HEK293 (cell line): ENCODE data around the gene IGFN1.
A peak's percentile ranks its signal among the peaks of the same experiment; 100 is the strongest.

Source experiments
- CTCF ChIA-PET: fragments of 350-600 bp; formaldehyde crosslinking; extraction: SDS; loops from one replicate; lab custom pipeline; 2021; ENCODE audit warnings: antibody characterized with exemption; lab: Yijun Ruan, JAX
- POLR2A ChIA-PET: fragments of 300-600 bp; formaldehyde crosslinking; extraction: SDS; loops from one replicate; lab custom pipeline; 2020; ENCODE audit warnings: antibody characterized with exemption, inconsistent platforms; lab: Yijun Ruan, JAX
- H3K27ac ChIP-seq: fragments of 200-500 bp; sonication (Bioruptor generic); 2 replicates; pipeline ENCODE4 v1.5.1; 2014; ENCODE audit warnings: low read depth, low read length, control low read depth, inconsistent platforms; ENCODE audit errors: extremely low read depth
- H3K36me3 ChIP-seq, 2 experiments: fragments of 200-500 bp in 1 of 2; sonication (Bioruptor generic) in 1 of 2; 1 replicate in 1 of 2; 2 replicates in 1 of 2; pipeline ENCODE4 v1.5.1; 2014 to 2017; ENCODE audit warnings: inconsistent platforms in 2 of 2, low read length in 2 of 2; ENCODE audit not compliant: control insufficient read depth in 2 of 2, insufficient read depth in 1 of 2
- H3K4me1 ChIP-seq: fragments of 200-500 bp; sonication (Bioruptor generic); 2 replicates; pipeline ENCODE4 v1.5.1; 2014; ENCODE audit warnings: mild to moderate bottlenecking, low read length, inconsistent platforms; ENCODE audit not compliant: control insufficient read depth, insufficient read depth
- H3K4me3 ChIP-seq: 2 replicates; pipeline ENCODE4 v1.5.1; 2011; ENCODE audit warnings: low read depth, mild to moderate bottlenecking, control low read depth, low read length, moderate library complexity
- H3K9me3 ChIP-seq: fragments of 200-500 bp; sonication (Bioruptor generic); 2 replicates; pipeline ENCODE4 v1.5.1; 2014; ENCODE audit warnings: low read depth, low read length, inconsistent platforms; ENCODE audit not compliant: control insufficient read depth, insufficient read depth
- FEZF1 ChIP-seq: fragments of 450-650 bp; formaldehyde crosslinking; IDR thresholded peaks from 2 replicates; pipeline ENCODE4 v1.5.1; 2016; ENCODE audit warnings: missing biosample characterization, missing genetic modification characterization
- HOXA7 ChIP-seq: sonication (generic); formaldehyde crosslinking; IDR thresholded peaks from 2 replicates; pipeline ENCODE4 v1.8.1; 2022; ENCODE audit warnings: missing genetic modification reagents, borderline replicate concordance
- SCRT1 ChIP-seq: fragments of 450-650 bp; formaldehyde crosslinking; IDR thresholded peaks from 2 replicates; pipeline ENCODE4 v1.5.1; 2016; ENCODE audit warnings: missing biosample characterization, missing genetic modification characterization, borderline replicate concordance
- WT1 ChIP-seq: fragments of 450-650 bp; formaldehyde crosslinking; IDR thresholded peaks from 2 replicates; pipeline ENCODE4 v1.5.1; 2016; ENCODE audit warnings: missing biosample characterization, missing genetic modification characterization
- ZBTB17 ChIP-seq: fragments of 450-650 bp; formaldehyde crosslinking; IDR thresholded peaks from 2 replicates; pipeline ENCODE4 v1.5.1; 2016; ENCODE audit warnings: missing biosample characterization, missing genetic modification characterization
- ZNF138 ChIP-seq: fragments of 450-650 bp; formaldehyde crosslinking; IDR thresholded peaks from 2 replicates; pipeline ENCODE4 v1.5.1; 2016; ENCODE audit warnings: missing biosample characterization, missing genetic modification characterization, borderline replicate concordance
- ZNF16 ChIP-seq: fragments of 450-650 bp; formaldehyde crosslinking; IDR thresholded peaks from 2 replicates; pipeline ENCODE4 v1.5.1; 2016; ENCODE audit warnings: low read depth, missing biosample characterization, missing genetic modification characterization
- ZNF302 ChIP-seq: fragments of 450-650 bp; formaldehyde crosslinking; IDR thresholded peaks from 2 replicates; pipeline ENCODE4 v1.5.1; 2016; ENCODE audit warnings: missing biosample characterization, missing genetic modification characterization, low read depth
- ZNF324 ChIP-seq: fragments of 450-650 bp; formaldehyde crosslinking; IDR thresholded peaks from 2 replicates; pipeline ENCODE4 v1.5.1; 2016; ENCODE audit warnings: missing biosample characterization, missing genetic modification characterization
- ZNF335 ChIP-seq: fragments of 450-650 bp; formaldehyde crosslinking; conservative IDR thresholded peaks from 2 replicates; pipeline ENCODE4 v1.5.1; 2016; ENCODE audit warnings: missing biosample characterization, missing genetic modification characterization
- ZNF416 ChIP-seq: fragments of 450-650 bp; formaldehyde crosslinking; IDR thresholded peaks from 2 replicates; pipeline ENCODE4 v1.5.1; 2016; ENCODE audit warnings: missing biosample characterization, missing genetic modification characterization
- ZNF426 ChIP-seq: fragments of 450-650 bp; formaldehyde crosslinking; IDR thresholded peaks from 2 replicates; pipeline ENCODE4 v1.5.1; 2017; ENCODE audit warnings: missing biosample characterization, missing genetic modification characterization, mild to moderate bottlenecking, inconsistent platforms, moderate library complexity
- ZNF433 ChIP-seq: fragments of 450-650 bp; formaldehyde crosslinking; IDR thresholded peaks from 2 replicates; pipeline ENCODE4 v1.5.1; 2016; ENCODE audit warnings: missing biosample characterization, missing genetic modification characterization, low read depth
- ZNF473 ChIP-seq: fragments of 450-650 bp; formaldehyde crosslinking; IDR thresholded peaks from 2 replicates; pipeline ENCODE4 v1.5.1; 2017; ENCODE audit warnings: missing biosample characterization, missing genetic modification characterization
- ZNF48 ChIP-seq: fragments of 450-650 bp; formaldehyde crosslinking; IDR thresholded peaks from 2 replicates; pipeline ENCODE4 v1.5.1; 2016; ENCODE audit warnings: missing biosample characterization, missing genetic modification characterization
- ZNF548 ChIP-seq: fragments of 450-650 bp; formaldehyde crosslinking; IDR thresholded peaks from 2 replicates; pipeline ENCODE4 v1.5.1; 2016; ENCODE audit warnings: missing biosample characterization, missing genetic modification characterization
- ZNF585B ChIP-seq: fragments of 450-650 bp; formaldehyde crosslinking; IDR thresholded peaks from 2 replicates; pipeline ENCODE4 v1.5.1; 2016; ENCODE audit warnings: missing biosample characterization, missing genetic modification characterization
- ZNF791 ChIP-seq: fragments of 450-650 bp; formaldehyde crosslinking; IDR thresholded peaks from 2 replicates; pipeline ENCODE4 v1.5.1; 2016; ENCODE audit warnings: missing biosample characterization, missing genetic modification characterization
- ZSCAN16 ChIP-seq: fragments of 450-650 bp; formaldehyde crosslinking; IDR thresholded peaks from 2 replicates; pipeline ENCODE4 v1.5.1; 2016; ENCODE audit warnings: missing biosample characterization, missing genetic modification characterization
- TF ChIP-seq, protein P1 (sequence below): fragments of 450-650 bp; formaldehyde crosslinking; IDR thresholded peaks from 2 replicates; pipeline ENCODE4 v1.5.1; 2016; ENCODE audit warnings: missing biosample characterization, missing genetic modification characterization
- TF ChIP-seq, protein P2 (sequence below): fragments of 450-650 bp; formaldehyde crosslinking; conservative IDR thresholded peaks from 2 replicates; pipeline ENCODE4 v1.5.1; 2016; ENCODE audit warnings: low read depth, missing biosample characterization, missing genetic modification characterization
- TF ChIP-seq, protein P3 (sequence below): fragments of 450-650 bp; formaldehyde crosslinking; IDR thresholded peaks from 2 replicates; pipeline ENCODE4 v1.5.1; 2016; ENCODE audit warnings: missing biosample characterization, missing genetic modification characterization, low read depth
- TF ChIP-seq, protein P4 (sequence below): fragments of 450-650 bp; formaldehyde crosslinking; IDR thresholded peaks from 2 replicates; pipeline ENCODE4 v1.5.1; 2016; ENCODE audit warnings: missing biosample characterization, missing genetic modification characterization
- TF ChIP-seq, protein P5 (sequence below): fragments of 450-650 bp; IDR thresholded peaks from 2 replicates; pipeline ENCODE4 v1.5.1; 2018; ENCODE audit warnings: missing biosample characterization, missing genetic modification characterization

Gene IGFN1

DNA sequence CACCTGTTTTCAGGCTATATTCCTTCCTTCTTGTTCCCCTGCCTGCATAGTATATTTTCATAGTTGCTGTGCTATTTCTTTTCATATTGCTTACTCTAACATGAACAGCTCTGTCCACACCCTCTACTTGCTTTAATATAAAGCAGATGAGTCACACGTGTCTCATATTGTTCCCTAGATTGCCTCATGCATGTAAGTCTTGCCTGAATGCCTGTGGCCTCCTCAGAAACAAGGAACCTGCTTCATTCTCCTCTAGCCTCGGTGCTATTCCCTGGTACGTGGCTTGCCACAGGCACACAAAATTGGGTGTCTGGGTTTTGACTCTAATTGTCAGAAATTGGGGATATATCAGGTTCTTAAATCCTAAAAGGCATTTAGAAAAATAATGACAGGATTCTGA is 76.2 kb downstream of the IGFN1 start:
- Histone ChIP-seq H3K4me3 (no peak overlapping the region), H3K4me1 (no peaks in the 10 kb centered on the region), H3K9me3 (no peaks in the 10 kb centered on the region), H3K36me3 (no peaks in the 10 kb centered on the region), H3K27ac (no peak overlapping the region)
- TF ChIP-seq ZNF548 (tag by site-specific recombination) (no peak), ZNF138 (tag by site-specific recombination) (no peak), ZSCAN16 (tag by site-specific recombination) (no peak), ZNF791 (tag by site-specific recombination) (no peak), ZNF433 (tag by site-specific recombination) (no peak), ZNF335 (tag by site-specific recombination) (peak; percentile 40; the same call in 1 of the 2 replicates), ZNF416 (tag by site-specific recombination) (no peak)
- POLR2A ChIA-PET = no interaction called here
- CTCF ChIA-PET = interaction anchor here (0.5 to 2.6 kb wide), 7 partner anchors 12 to 169 kb away, joined by 3 to 11 read pairs (median 4); no protein-coding TSS in a partner anchor

DNA sequence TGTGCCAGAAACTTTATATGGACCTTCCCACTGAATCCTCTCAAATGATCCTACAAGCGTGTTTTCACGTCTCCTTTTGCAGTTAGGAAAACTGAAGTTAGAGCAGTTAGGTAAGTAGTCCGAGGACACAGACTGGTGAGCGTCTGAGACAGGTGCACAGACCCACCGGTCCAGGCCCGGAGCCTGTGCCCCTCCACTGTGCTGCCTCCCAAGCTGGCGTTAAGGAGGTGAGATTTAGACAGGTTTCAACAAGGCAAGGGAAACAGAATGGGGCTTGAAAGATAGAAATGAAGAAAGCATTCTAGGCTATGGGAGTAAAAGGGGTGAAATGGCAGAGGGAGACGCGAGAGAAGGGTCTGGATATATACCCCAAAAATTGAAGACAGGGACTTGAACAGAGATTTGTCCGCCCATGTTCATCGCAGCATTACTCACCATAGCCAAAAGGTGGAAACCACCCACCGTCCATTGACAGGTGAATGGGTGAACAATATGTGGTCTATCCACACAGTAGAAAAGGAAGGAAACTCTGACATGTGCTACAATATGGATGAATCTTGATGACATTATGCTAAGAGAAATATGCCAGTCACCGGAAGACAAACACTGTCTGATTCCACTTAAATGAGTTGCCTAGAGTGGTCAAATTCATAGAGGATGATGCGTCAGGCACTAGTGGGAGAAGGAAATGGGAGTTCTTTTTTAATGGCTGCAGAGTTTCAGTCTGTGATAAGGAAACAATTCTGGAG is 77.0 kb downstream of the IGFN1 start:
- no peaks in the 10 kb centered on the region for H3K36me3 ChIP-seq
- H3K27ac ChIP-seq = no peak overlapping the region
- no peaks in the 10 kb centered on the region for H3K4me1 ChIP-seq
- no peaks in the 10 kb centered on the region for H3K9me3 ChIP-seq
- ChIA-PET CTCF (interaction anchor here (1.1 to 2.6 kb wide), 2 partner anchors 13 to 78 kb away, joined by 4 to 11 read pairs; no protein-coding TSS in a partner anchor), POLR2A (no interaction called here)
- H3K4me3 ChIP-seq = no peak overlapping the region
- TF ChIP-seq, protein P1, sequence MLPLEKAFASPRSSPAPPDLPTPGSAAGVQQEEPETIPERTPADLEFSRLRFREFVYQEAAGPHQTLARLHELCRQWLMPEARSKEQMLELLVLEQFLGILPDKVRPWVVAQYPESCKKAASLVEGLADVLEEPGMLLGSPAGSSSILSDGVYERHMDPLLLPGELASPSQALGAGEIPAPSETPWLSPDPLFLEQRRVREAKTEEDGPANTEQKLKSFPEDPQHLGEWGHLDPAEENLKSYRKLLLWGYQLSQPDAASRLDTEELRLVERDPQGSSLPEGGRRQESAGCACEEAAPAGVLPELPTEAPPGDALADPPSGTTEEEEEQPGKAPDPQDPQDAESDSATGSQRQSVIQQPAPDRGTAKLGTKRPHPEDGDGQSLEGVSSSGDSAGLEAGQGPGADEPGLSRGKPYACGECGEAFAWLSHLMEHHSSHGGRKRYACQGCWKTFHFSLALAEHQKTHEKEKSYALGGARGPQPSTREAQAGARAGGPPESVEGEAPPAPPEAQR = no peak
- TF ChIP-seq ZBTB17 (tag by site-specific recombination) (no peak), ZNF16 (no peak), FEZF1 (tag by site-specific recombination) (no peak), ZNF473 (tag by site-specific recombination) (no peak), WT1 (tag by site-specific recombination) (no peak), HOXA7 (no peak), ZNF585B (tag by site-specific recombination) (no peak), ZNF426 (tag by site-specific recombination) (no peak), SCRT1 (tag by site-specific recombination) (no peak), ZNF324 (tag by site-specific recombination) (no peak), ZNF48 (tag by site-specific recombination) (no peak), ZNF302 (tag by site-specific recombination) (no peak)
- TF ChIP-seq, protein P2, sequence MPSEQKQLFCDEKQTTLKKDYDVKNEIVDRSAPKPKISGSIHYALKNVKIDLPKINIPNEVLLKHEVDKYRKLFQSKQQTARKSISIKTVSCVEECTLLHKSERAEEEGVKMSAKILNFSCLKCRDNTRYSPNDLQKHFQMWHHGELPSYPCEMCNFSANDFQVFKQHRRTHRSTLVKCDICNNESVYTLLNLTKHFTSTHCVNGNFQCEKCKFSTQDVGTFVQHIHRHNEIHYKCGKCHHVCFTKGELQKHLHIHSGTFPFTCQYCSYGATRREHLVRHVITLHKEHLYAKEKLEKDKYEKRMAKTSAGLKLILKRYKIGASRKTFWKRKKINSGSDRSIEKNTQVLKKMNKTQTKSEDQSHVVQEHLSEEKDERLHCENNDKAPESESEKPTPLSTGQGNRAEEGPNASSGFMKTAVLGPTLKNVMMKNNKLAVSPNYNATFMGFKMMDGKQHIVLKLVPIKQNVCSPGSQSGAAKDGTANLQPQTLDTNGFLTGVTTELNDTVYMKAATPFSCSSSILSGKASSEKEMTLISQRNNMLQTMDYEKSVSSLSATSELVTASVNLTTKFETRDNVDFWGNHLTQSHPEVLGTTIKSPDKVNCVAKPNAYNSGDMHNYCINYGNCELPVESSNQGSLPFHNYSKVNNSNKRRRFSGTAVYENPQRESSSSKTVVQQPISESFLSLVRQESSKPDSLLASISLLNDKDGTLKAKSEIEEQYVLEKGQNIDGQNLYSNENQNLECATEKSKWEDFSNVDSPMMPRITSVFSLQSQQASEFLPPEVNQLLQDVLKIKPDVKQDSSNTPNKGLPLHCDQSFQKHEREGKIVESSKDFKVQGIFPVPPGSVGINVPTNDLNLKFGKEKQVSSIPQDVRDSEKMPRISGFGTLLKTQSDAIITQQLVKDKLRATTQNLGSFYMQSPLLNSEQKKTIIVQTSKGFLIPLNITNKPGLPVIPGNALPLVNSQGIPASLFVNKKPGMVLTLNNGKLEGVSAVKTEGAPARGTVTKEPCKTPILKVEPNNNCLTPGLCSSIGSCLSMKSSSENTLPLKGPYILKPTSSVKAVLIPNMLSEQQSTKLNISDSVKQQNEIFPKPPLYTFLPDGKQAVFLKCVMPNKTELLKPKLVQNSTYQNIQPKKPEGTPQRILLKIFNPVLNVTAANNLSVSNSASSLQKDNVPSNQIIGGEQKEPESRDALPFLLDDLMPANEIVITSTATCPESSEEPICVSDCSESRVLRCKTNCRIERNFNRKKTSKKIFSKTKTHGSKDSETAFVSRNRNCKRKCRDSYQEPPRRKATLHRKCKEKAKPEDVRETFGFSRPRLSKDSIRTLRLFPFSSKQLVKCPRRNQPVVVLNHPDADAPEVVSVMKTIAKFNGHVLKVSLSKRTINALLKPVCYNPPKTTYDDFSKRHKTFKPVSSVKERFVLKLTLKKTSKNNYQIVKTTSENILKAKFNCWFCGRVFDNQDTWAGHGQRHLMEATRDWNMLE (tag by site-specific recombination) = no peak
- TF ChIP-seq, protein P3, sequence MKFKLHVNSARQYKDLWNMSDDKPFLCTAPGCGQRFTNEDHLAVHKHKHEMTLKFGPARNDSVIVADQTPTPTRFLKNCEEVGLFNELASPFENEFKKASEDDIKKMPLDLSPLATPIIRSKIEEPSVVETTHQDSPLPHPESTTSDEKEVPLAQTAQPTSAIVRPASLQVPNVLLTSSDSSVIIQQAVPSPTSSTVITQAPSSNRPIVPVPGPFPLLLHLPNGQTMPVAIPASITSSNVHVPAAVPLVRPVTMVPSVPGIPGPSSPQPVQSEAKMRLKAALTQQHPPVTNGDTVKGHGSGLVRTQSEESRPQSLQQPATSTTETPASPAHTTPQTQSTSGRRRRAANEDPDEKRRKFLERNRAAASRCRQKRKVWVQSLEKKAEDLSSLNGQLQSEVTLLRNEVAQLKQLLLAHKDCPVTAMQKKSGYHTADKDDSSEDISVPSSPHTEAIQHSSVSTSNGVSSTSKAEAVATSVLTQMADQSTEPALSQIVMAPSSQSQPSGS (tag by site-specific recombination) = no peak
- TF ChIP-seq, protein P4, sequence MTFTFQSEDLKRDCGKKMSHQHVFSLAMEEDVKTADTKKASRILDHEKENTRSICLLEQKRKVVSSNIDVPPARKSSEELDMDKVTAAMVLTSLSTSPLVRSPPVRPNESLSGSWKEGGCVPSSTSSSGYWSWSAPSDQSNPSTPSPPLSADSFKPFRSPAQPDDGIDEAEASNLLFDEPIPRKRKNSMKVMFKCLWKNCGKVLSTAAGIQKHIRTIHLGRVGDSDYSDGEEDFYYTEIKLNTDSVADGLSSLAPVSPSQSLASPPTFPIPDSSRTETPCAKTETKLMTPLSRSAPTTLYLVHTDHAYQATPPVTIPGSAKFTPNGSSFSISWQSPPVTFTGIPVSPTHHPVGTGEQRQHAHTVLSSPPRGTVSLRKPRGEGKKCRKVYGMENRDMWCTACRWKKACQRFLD (tag by site-specific recombination) = no peak
- TF ChIP-seq, protein P5, sequence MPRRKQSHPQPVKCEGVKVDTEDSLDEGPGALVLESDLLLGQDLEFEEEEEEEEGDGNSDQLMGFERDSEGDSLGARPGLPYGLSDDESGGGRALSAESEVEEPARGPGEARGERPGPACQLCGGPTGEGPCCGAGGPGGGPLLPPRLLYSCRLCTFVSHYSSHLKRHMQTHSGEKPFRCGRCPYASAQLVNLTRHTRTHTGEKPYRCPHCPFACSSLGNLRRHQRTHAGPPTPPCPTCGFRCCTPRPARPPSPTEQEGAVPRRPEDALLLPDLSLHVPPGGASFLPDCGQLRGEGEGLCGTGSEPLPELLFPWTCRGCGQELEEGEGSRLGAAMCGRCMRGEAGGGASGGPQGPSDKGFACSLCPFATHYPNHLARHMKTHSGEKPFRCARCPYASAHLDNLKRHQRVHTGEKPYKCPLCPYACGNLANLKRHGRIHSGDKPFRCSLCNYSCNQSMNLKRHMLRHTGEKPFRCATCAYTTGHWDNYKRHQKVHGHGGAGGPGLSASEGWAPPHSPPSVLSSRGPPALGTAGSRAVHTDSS (tag by site-specific recombination) = no peak
